Measurements from ENCODE around the gene STARD3. TPM values are rescaled to one million over a fixed set of nuclear protein-coding genes. Genes with fewer than 3 reads are reported as not detected.

STARD3 gene
- total and polyA plus RNA-seq, 9 donors: 34.5 to 55.9 (median 44.3) TPM

DNA sequence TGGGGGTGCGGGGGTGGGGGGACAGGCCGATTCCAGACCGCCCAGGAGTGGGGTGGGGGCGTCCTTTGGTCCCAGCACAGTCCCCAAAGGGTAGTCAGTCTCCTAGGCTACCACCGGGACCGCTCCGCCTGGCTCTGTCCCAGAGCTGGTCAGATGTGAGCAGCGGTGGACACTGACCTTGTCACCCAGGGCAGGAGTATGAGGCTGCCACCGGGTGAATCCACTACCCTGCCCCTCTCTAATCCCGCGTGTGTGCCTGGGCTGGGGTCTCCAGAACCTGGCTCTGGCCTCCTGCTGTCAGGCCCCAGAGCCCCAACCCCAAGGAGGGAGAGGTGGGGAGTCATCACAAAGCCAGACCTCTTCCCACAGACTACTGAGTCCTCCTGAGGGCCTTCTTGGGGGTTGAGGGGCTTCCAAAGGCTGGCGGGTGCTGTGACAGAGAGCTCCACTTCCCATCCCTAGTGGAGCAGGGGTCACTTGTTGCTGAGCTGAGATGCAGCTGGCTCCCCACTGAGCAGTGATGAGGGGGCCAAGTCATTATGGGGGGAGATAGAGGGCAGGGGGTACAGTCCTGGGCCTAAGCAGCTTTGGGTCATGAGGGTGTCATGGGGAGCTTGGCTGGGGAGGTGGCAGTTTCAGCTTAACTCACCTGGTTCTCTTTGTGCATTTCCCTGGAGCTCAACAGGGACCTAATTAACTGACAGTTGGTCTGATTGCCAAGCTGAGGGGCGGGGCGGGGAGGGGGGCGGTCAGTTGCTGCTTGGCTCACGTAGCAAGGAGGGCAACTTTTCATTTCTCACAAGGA is 9.0 kb upstream of the STARD3 start:
- Histone ChIP-seq H3K36me3 (no peaks in the 10 kb centered on the region), H3K4me1 (ENCODE audit: insufficient read depth) (peaks cover 2% of the 10 kb centered on the region), H3K9me3 (no peaks in the 10 kb centered on the region), H3K27ac (no peak overlapping the region), H3K4me3 (no peak overlapping the region), H3K27me3 (no peaks in the 10 kb centered on the region)
- TF ChIP-seq POLR2A (IDR thresholded peaks at IDR 0.05): no peak
- TF ChIP-seq EP300 (IDR thresholded peaks at IDR 0.05): no peak
- TF ChIP-seq, protein P1, sequence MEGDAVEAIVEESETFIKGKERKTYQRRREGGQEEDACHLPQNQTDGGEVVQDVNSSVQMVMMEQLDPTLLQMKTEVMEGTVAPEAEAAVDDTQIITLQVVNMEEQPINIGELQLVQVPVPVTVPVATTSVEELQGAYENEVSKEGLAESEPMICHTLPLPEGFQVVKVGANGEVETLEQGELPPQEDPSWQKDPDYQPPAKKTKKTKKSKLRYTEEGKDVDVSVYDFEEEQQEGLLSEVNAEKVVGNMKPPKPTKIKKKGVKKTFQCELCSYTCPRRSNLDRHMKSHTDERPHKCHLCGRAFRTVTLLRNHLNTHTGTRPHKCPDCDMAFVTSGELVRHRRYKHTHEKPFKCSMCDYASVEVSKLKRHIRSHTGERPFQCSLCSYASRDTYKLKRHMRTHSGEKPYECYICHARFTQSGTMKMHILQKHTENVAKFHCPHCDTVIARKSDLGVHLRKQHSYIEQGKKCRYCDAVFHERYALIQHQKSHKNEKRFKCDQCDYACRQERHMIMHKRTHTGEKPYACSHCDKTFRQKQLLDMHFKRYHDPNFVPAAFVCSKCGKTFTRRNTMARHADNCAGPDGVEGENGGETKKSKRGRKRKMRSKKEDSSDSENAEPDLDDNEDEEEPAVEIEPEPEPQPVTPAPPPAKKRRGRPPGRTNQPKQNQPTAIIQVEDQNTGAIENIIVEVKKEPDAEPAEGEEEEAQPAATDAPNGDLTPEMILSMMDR (IDR thresholded peaks at IDR 0.05): no peak
- 44 to 56% (median 45%) methylated on average over 12 to 16 of the region's 16 CpGs for WGBS, 3 donors
- intact Hi-C loops (cut with DNase I): loop anchor here in 2 of 4 donors (5.0 to 10.0 kb wide), 2 partner anchors 83 to 124 kb away; no protein-coding TSS in a partner anchor
- no peak for DNase-seq

DNA sequence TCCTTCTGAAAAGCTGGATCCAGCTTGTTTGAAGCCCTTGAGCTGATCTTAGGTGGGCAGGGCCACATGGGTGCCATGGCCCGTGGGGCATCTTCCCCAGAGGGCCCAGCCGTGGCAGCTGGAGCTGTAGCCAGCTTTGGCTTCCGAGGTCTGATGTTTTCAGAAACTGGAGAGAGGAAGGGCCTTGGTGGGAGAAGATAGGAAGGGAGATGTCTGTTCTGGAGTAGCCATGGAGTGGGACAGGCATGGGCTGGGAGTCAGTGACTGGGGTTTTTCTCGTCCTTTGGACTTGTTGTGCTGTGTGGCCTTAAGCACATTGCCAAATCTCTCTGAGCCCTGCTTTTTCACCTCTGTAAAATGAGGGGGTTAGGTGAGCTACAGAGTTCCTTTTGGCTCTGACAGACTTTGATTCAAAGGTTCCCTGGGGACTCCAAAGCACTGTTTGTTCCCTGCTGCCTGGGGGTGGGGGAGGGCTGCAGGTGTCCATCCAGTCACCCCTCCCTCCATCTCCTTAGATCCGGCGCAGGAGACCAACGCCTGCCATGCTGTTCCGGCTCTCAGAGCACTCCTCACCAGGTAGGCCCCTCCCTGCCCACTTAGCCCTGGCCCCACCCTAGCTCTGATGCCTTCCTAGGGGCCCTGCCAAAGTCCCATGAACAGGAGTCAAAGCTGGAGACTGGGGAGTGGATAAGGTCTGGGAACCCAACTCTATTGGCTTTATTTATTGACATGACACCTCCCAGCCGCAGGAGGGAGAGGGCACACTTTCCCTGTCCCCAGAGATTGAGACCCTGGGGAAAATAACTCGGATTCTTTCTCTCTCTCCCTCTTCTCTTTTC is 8.1 kb upstream of the STARD3 start:
- H3K4me3 ChIP-seq: no peak overlapping the region
- H3K27ac ChIP-seq: no peak overlapping the region
- intact Hi-C loops (cut with DNase I): loop anchor here in 2 of 4 donors (5.0 to 10.0 kb wide), 2 partner anchors 84 to 123 kb away; no protein-coding TSS in a partner anchor
- H3K27me3 ChIP-seq: no peaks in the 10 kb centered on the region
- 59 to 65% (median 65%) methylated on average over 10 of the region's 10 CpGs for WGBS, 3 donors
- TF ChIP-seq EP300 (IDR thresholded peaks at IDR 0.05): no peak
- TF ChIP-seq, protein P1 (IDR thresholded peaks at IDR 0.05): no peak
- no peak for TF ChIP-seq POLR2A (IDR thresholded peaks at IDR 0.05)
- DNase-seq: no peak
- no peaks in the 10 kb centered on the region for H3K36me3 ChIP-seq
- H3K9me3 ChIP-seq: no peaks in the 10 kb centered on the region
- H3K4me1 ChIP-seq (ENCODE audit: insufficient read depth): no peaks in the 10 kb centered on the region

DNA sequence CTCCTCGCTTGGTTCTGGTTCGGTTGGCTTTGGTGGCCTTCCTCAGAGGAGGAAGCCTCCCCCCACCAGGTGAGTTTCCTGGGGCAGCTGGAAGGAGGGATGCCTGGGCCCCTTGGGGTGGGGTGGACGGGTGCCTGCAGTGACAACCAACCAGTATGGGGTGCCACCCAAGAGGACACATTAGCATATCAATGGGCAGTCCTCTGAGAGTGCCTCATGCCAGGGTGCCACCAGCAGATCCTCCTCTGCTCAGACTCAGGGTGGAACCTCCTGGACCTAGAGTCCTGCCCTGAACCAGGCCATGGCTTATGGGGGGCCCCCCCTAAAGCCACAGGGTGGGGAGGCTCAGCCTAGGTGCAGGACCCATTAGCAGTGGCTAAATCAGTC is 7.5 kb upstream of the STARD3 start:
- H3K9me3 ChIP-seq: no peaks in the 10 kb centered on the region
- 64 to 70% (median 69%) methylated on average over 3 of the region's 3 CpGs for WGBS, 3 donors
- H3K4me3 ChIP-seq: no peak overlapping the region
- no peaks in the 10 kb centered on the region for H3K27me3 ChIP-seq
- no peak for DNase-seq
- intact Hi-C loops (cut with DNase I): loop anchor here in 2 of 4 donors (5.0 to 10.0 kb wide), 2 partner anchors 85 to 123 kb away; no protein-coding TSS in a partner anchor
- TF ChIP-seq EP300 (IDR thresholded peaks at IDR 0.05) (no peak), POLR2A (IDR thresholded peaks at IDR 0.05) (no peak)
- TF ChIP-seq, protein P1 (IDR thresholded peaks at IDR 0.05): no peak
- no peaks in the 10 kb centered on the region for H3K36me3 ChIP-seq
- H3K27ac ChIP-seq: no peak overlapping the region
- no peaks in the 10 kb centered on the region for H3K4me1 ChIP-seq (ENCODE audit: insufficient read depth)

DNA sequence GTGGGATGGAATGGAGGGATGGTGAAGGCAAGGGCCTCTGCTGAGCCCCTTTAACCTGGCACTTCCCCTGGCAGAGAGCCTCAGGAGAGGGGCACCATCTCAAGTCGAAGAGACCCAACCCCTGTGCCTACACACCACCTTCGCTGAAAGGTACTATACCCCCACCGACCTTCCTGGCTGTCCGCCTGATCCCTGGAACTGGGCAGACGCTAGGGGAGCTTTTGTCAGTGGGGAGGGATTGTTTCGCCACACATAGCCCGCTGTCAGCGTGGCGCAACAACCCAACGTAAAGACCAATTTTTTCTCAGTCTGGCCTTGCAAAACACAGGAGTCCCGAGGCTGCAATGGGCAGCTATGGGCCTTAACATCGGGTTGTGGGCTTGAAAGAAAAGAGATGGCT is 7.0 kb upstream of the STARD3 start:
- no peak for DNase-seq
- intact Hi-C loops (cut with DNase I): loop anchor here in 2 of 4 donors (5.0 to 10.0 kb wide), 3 partner anchors 85 to 122 kb away; partner anchors contain the start of gene MIEN1 (in 1 of the 2)
- Histone ChIP-seq H3K36me3 (no peaks in the 10 kb centered on the region), H3K27me3 (no peaks in the 10 kb centered on the region), H3K9me3 (no peaks in the 10 kb centered on the region), H3K27ac (no peak overlapping the region), H3K4me1 (ENCODE audit: insufficient read depth) (peaks cover 1% of the 10 kb centered on the region), H3K4me3 (no peak overlapping the region)
- TF ChIP-seq, protein P1 (IDR thresholded peaks at IDR 0.05): no peak
- no peak for TF ChIP-seq POLR2A (IDR thresholded peaks at IDR 0.05)
- TF ChIP-seq EP300 (IDR thresholded peaks at IDR 0.05): no peak
- 72 to 83% (median 74%) methylated on average over 12 of the region's 12 CpGs for WGBS, 3 donors

All from ovary (tissue), 9 donors.